Liver (tissue), 9 donors: ENCODE data around the gene PCDHB14. TPM values are rescaled to one million over a fixed set of nuclear protein-coding genes. Genes with fewer than 3 reads are reported as not detected.
"Not testable (repeated sequence)": the region's sequence is repeated elsewhere in the genome, so short reads cannot be mapped to it uniquely, and the experiment has no call there.

Experiments
- DNase-seq: peaks from one replicate; pipeline ENCODE4 v3.0.0-alpha.2; 2017; ENCODE audit warnings: low spot score
- H3K27ac ChIP-seq, 2 donors: one replicate each; pipeline ENCODE4 v1.7.0; 2013; ENCODE audit warnings: inconsistent platforms in 2 of 2, low read length in 2 of 2, control low read depth in 1 of 2, low read depth in 1 of 2, mild to moderate bottlenecking in 1 of 2
- H3K27me3 ChIP-seq, 4 donors: one replicate each; pipeline versions ENCODE4 v1.6.1 to v1.7.0; 2013; ENCODE audit warnings: low read length in 3 of 4, inconsistent platforms in 1 of 4, mild to moderate bottlenecking in 1 of 4, moderate library complexity in 1 of 4; ENCODE audit not compliant: control insufficient read depth in 4 of 4, insufficient read depth in 4 of 4
- H3K36me3 ChIP-seq, 4 donors: one replicate each; pipeline versions ENCODE4 v1.6.1 to v1.7.0; 2013; ENCODE audit warnings: low read length in 3 of 4, mild to moderate bottlenecking in 3 of 4, low read depth in 1 of 4, moderate library complexity in 1 of 4; ENCODE audit not compliant: control insufficient read depth in 4 of 4, insufficient read depth in 3 of 4
- H3K4me1 ChIP-seq, 4 donors: one replicate each; pipeline versions ENCODE4 v1.6.1 to v1.7.0; 2013; ENCODE audit warnings: low read length in 3 of 4, mild to moderate bottlenecking in 3 of 4, moderate library complexity in 1 of 4; ENCODE audit not compliant: control insufficient read depth in 4 of 4, insufficient read depth in 4 of 4
- H3K4me3 ChIP-seq, 3 donors: one replicate each; pipeline versions ENCODE4 v1.6.1 to v1.7.0; 2013; ENCODE audit warnings: low read length in 3 of 3, control low read depth in 1 of 3, low read depth in 1 of 3, mild to moderate bottlenecking in 1 of 3
- H3K9ac ChIP-seq, 2 donors: one replicate each; pipeline ENCODE4 v1.7.0; 2013; ENCODE audit warnings: low read length in 2 of 2, mild to moderate bottlenecking in 2 of 2, moderate library complexity in 2 of 2, control low read depth in 1 of 2, low read depth in 1 of 2
- H3K9me3 ChIP-seq, 4 donors: one replicate each; pipeline versions ENCODE4 v1.6.1 to v1.7.0; 2013; ENCODE audit warnings: low read length in 3 of 4; ENCODE audit not compliant: control insufficient read depth in 4 of 4
- ATF3 ChIP-seq: IDR thresholded peaks from 2 replicates; pipeline ENCODE4 v1.6.1; 2016; ENCODE audit warnings: antibody characterized with exemption
- EGR1 ChIP-seq, 2 donors: IDR thresholded peaks; 2 replicates each; pipeline ENCODE4 v1.6.1; 2016 to 2018; ENCODE audit warnings: antibody characterized with exemption in 2 of 2, low read depth in 2 of 2
- GABPA ChIP-seq, 2 donors: IDR thresholded peaks in 1 of 2; conservative IDR thresholded peaks in 1 of 2; 2 replicates each; pipeline ENCODE4 v1.6.1; 2016; ENCODE audit warnings: antibody characterized with exemption in 2 of 2, mild to moderate bottlenecking in 1 of 2, moderate library complexity in 1 of 2
- HNF4A ChIP-seq, 2 donors: conservative IDR thresholded peaks; 2 replicates each; pipeline ENCODE4 v1.6.1; 2016; ENCODE audit warnings: antibody characterized with exemption in 2 of 2, mild to moderate bottlenecking in 2 of 2
- HNF4G ChIP-seq: IDR thresholded peaks from 2 replicates; pipeline ENCODE4 v1.6.1; 2016; ENCODE audit warnings: antibody characterized with exemption
- JUND ChIP-seq, 2 donors: IDR thresholded peaks; 2 replicates each; pipeline ENCODE4 v1.6.1; 2016; ENCODE audit warnings: antibody characterized with exemption in 2 of 2
- MAX ChIP-seq: IDR thresholded peaks from 2 replicates; pipeline ENCODE4 v1.6.1; 2016; ENCODE audit warnings: antibody characterized with exemption
- NR2F2 ChIP-seq: IDR thresholded peaks from 2 replicates; pipeline ENCODE4 v1.6.1; 2016; ENCODE audit warnings: antibody characterized with exemption
- RAD21 ChIP-seq, 2 donors: IDR thresholded peaks; 2 replicates each; pipeline ENCODE4 v1.6.1; 2016; ENCODE audit warnings: antibody characterized with exemption in 2 of 2, mild to moderate bottlenecking in 2 of 2
- RXRA ChIP-seq, 2 donors: IDR thresholded peaks; 2 replicates each; pipeline ENCODE4 v1.6.1; 2017 to 2018; ENCODE audit warnings: antibody characterized with exemption in 2 of 2, mild to moderate bottlenecking in 1 of 2
- SP1 ChIP-seq: IDR thresholded peaks from 2 replicates; pipeline ENCODE4 v1.6.1; 2018; ENCODE audit warnings: antibody characterized with exemption, mild to moderate bottlenecking
- TAF1 ChIP-seq: conservative IDR thresholded peaks from 2 replicates; pipeline ENCODE4 v1.6.1; 2016; ENCODE audit warnings: antibody characterized with exemption, mild to moderate bottlenecking
- YY1 ChIP-seq: IDR thresholded peaks from 2 replicates; pipeline ENCODE4 v1.6.1; 2016; ENCODE audit warnings: antibody characterized with exemption, mild to moderate bottlenecking
- ZBTB33 ChIP-seq: IDR thresholded peaks from 2 replicates; pipeline ENCODE4 v1.6.1; 2016; ENCODE audit warnings: antibody characterized with exemption
- WGBS: extraction: QIAGEN DNeasy Blood & Tissue Kit; methylation state at CpG from one replicate; pipeline ENCODE4 v1.1.7; 2013; 5-methylcytosine and 5-hydroxymethylcytosine counted together
- polyA plus RNA-seq, 2 donors: library from polyadenylated mRNA; stranded (reverse) in 1 of 2; unstranded in 1 of 2; fragments of 200-250 nt in 1 of 2; fragments of >200 nt in 1 of 2; fragmentation: Nextera tagmentation in 1 of 2; extraction: Ambion mirVana in 1 of 2; gene quantifications; one replicate each; pipeline versions ENCODE4 v1.2.1 to v1.2.3, GENCODE V29; 2013 to 2015
- total RNA-seq, 2 donors: library from RNA; depleted of rRNA; stranded (reverse); fragments of >200 nt; gene quantifications; one replicate each; pipeline ENCODE4 v1.2.3, GENCODE V29; 2014
- TF ChIP-seq, protein P1 (sequence below): fragments of 150-350 bp; IDR thresholded peaks from 2 replicates; pipeline ENCODE4 v1.5.1; 2017; ENCODE audit warnings: improper control_type of control experiment, low read depth, low read length; ENCODE audit not compliant: missing input control
- donor health status: healthy.
- donor health status: healthy.
- donor health status: healthy.
- donor health status: healthy.
- donor health status: healthy.

Gene PCDHB14
- total and polyA plus RNA-seq, 4 donors = 0.10 to 0.47 (median 0.32) TPM

GRCh38 chr5:141192110-141192725 is 30.9 kb upstream of the PCDHB14 start, which contains the start of gene PCDHB10:
Gene PCDHB10, plus strand, starts transcription at chr5:141192353. Its CDS starts 200 bp downstream, at chr5:141192553.
- Histone ChIP-seq H3K9ac (no peak within 1 kb of the TSS), H3K27ac (no peak within 1 kb of the TSS), H3K4me1 (no peaks in the 10 kb centered on the region), H3K27me3 (peaks cover 0 to 3% (median 0%) of the 10 kb centered on the region in 4 donors), H3K9me3 (peaks cover 11 to 38% (median 17%) of the 10 kb centered on the region in 4 donors), H3K36me3 (no peaks in the 10 kb centered on the region), H3K4me3 (no peak within 1 kb of the TSS)
- WGBS = 12% methylated on average over 10 of the region's 10 CpGs
- no peak for DNase-seq
- TF ChIP-seq ATF3 = no peak
- TF ChIP-seq YY1 = no peak
- TF ChIP-seq, protein P1, sequence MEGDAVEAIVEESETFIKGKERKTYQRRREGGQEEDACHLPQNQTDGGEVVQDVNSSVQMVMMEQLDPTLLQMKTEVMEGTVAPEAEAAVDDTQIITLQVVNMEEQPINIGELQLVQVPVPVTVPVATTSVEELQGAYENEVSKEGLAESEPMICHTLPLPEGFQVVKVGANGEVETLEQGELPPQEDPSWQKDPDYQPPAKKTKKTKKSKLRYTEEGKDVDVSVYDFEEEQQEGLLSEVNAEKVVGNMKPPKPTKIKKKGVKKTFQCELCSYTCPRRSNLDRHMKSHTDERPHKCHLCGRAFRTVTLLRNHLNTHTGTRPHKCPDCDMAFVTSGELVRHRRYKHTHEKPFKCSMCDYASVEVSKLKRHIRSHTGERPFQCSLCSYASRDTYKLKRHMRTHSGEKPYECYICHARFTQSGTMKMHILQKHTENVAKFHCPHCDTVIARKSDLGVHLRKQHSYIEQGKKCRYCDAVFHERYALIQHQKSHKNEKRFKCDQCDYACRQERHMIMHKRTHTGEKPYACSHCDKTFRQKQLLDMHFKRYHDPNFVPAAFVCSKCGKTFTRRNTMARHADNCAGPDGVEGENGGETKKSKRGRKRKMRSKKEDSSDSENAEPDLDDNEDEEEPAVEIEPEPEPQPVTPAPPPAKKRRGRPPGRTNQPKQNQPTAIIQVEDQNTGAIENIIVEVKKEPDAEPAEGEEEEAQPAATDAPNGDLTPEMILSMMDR = peak; percentile 12
- TF ChIP-seq MAX = no peak
- TF ChIP-seq RAD21 (IDR thresholded peaks at IDR 0.05) = peak; percentile 20 to 39
- no peak for TF ChIP-seq NR2F2
- TF ChIP-seq RXRA (IDR thresholded peaks at IDR 0.05) = no peak

DNA sequence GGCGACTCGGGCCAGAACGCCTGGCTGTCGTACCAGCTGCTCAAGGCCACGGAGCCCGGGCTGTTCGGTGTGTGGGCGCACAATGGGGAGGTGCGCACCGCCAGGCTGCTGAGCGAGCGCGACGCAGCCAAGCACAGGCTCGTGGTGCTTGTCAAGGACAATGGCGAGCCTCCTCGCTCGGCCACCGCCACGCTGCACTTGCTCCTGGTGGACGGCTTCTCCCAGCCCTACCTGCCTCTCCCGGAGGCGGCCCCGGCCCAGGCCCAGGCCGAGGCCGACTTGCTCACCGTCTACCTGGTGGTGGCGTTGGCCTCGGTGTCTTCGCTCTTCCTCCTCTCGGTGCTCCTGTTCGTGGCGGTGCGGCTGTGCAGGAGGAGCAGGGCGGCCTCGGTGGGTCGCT is 28.8 kb upstream of the PCDHB14 start:
- H3K9ac ChIP-seq, H3K27ac ChIP-seq, H3K4me3 ChIP-seq, H3K4me1 ChIP-seq, H3K36me3 ChIP-seq, DNase-seq, H3K27me3 ChIP-seq: not testable (repeated sequence)
- peaks cover 13 to 43% (median 19%) of the 10 kb centered on the region in 4 donors for H3K9me3 ChIP-seq
- WGBS = 30% methylated on average over 29 of the region's 37 CpGs

- WGBS = 33% methylated on average over 3 of the region's 3 CpGs
- no peak for DNase-seq
Observed at GRCh38 chr5:141196363-141196762, 26.8 kb upstream of the PCDHB14 start.

GRCh38 chr5:141199359-141200235 is 23.5 kb upstream of the PCDHB14 start, which contains the start of gene PCDHB11:
Gene PCDHB11, plus strand, starts transcription at chr5:141199627. Its CDS starts 148 bp downstream, at chr5:141199775.
- no peaks in the 10 kb centered on the region for H3K27me3 ChIP-seq
- TF ChIP-seq HNF4G (no peak), ZBTB33 (no peak), SP1 (no peak), JUND (IDR thresholded peaks at IDR 0.05) (no peak), EGR1 (IDR thresholded peaks at IDR 0.05; ENCODE audit: low read depth in 2 of 2) (no peak), NR2F2 (no peak), GABPA (IDR thresholded peaks at IDR 0.05 in 1 of 2, conservative IDR thresholded peaks at IDR 0.05 in 1 of 2) (no peak)
- TF ChIP-seq, protein P1 = no peak
- WGBS = 28% methylated on average over 21 of the region's 21 CpGs
- no peak within 1 kb of the TSS for H3K27ac ChIP-seq
- H3K9me3 ChIP-seq = peaks cover 20 to 45% (median 26%) of the 10 kb centered on the region in 4 donors
- no peaks in the 10 kb centered on the region for H3K36me3 ChIP-seq
- no peak for DNase-seq
- no peak within 1 kb of the TSS for H3K4me3 ChIP-seq
- no peaks in the 10 kb centered on the region for H3K4me1 ChIP-seq
- H3K9ac ChIP-seq = no peak within 1 kb of the TSS

More at GRCh38 chr5:141196363-141196762, 26.8 kb upstream of the PCDHB14 start:
- TF ChIP-seq HNF4A (conservative IDR thresholded peaks at IDR 0.05) = no peak
- TF ChIP-seq TAF1 = no peak
- H3K27ac ChIP-seq = no peak overlapping the region
- no peaks in the 10 kb centered on the region for H3K27me3 ChIP-seq
- H3K9ac ChIP-seq = no peak overlapping the region
- no peaks in the 10 kb centered on the region for H3K36me3 ChIP-seq
- no peak overlapping the region for H3K4me3 ChIP-seq
- no peaks in the 10 kb centered on the region for H3K4me1 ChIP-seq
- peaks cover 21 to 49% (median 30%) of the 10 kb centered on the region in 4 donors for H3K9me3 ChIP-seq
